K562 (cell line): ENCODE measurements around the gene POP7. TPM values are rescaled to one million over a fixed set of nuclear protein-coding genes. Genes with fewer than 3 reads are reported as not detected.

ENCODE experiments used
- ATAC-seq: fragments of 200-7000 bp; cut with Tn5 transposase; 3 replicates; pipeline ENCODE4 v1.9.1; 2020; ENCODE audit warnings: moderate library complexity
- BruUV-seq: library from RNA; stranded (reverse); fragments of 400-500 nt; replicated peaks from 2 replicates; lab custom pipeline; 2021; lab: Mats Ljungman, UMichigan
- CTCF ChIA-PET: fragments of 300-600 bp; formaldehyde crosslinking; extraction: SDS; loops from one replicate; lab custom pipeline; 2021; ENCODE audit warnings: low intra/inter-chr PET ratio; lab: Yijun Ruan, JAX
- POLR2A ChIA-PET: fragments of 300-600, 350-650 bp; sonication (Branson Sonifier 250); formaldehyde crosslinking; extraction: SDS; loops from one replicate; lab custom pipeline; 2021; ENCODE audit warnings: antibody characterized with exemption, inconsistent platforms; lab: Yijun Ruan, JAX
- DNase-seq, 4 experiments: peaks; one replicate each; pipeline versions ENCODE4 v3.0.0 to v3.0.0-alpha.2; 2011 to 2018; ENCODE audit warnings: low spot score in 3 of 4, mixed read lengths in 3 of 4; ENCODE audit errors: extremely low read depth in 1 of 4
- FAIRE-seq: peaks from 2 replicates; lab custom pipeline; 2011; peaks lifted over from hg19 to GRCh38; lab: Jason Lieb, UNC
- H2AFZ ChIP-seq: 2 replicates; pipeline ENCODE4 v1.6.0; 2011; ENCODE audit warnings: low read depth, low read length, control low read depth, inconsistent platforms
- H3K27ac ChIP-seq: fragments of 200-600 bp; 3 replicates; pipeline ENCODE4 v1.8.0; 2011; ENCODE audit warnings: low read depth, mild to moderate bottlenecking, control low read depth, inconsistent platforms, low read length, moderate library complexity, mixed read lengths; ENCODE audit errors: extremely low read depth
- H3K27me3 ChIP-seq, 2 experiments: fragments of 300-600 bp in 1 of 2; 2 replicates in 1 of 2; 3 replicates in 1 of 2; pipeline versions ENCODE4 v1.6.0 to v1.8.0; 2011; ENCODE audit warnings: inconsistent platforms in 2 of 2, low read length in 2 of 2, mild to moderate bottlenecking in 1 of 2, mixed read lengths in 1 of 2, moderate library complexity in 1 of 2; ENCODE audit not compliant: control insufficient read depth in 2 of 2, insufficient read depth in 2 of 2
- H3K36me3 ChIP-seq: fragments of 300-600 bp; 3 replicates; pipeline ENCODE4 v1.8.0; 2011; ENCODE audit warnings: mild to moderate bottlenecking, low read length, inconsistent platforms; ENCODE audit not compliant: control insufficient read depth, insufficient read depth
- H3K4me1 ChIP-seq, 2 experiments: fragments of 200-600 bp in 1 of 2; replicated peaks in 1 of 2; 2 replicates in 1 of 2; 3 replicates in 1 of 2; pipeline versions ENCODE4 v1.5.1 to v1.8.0; 2011; ENCODE audit warnings: inconsistent platforms in 2 of 2, low read length in 2 of 2, mild to moderate bottlenecking in 1 of 2, mixed read lengths in 1 of 2, moderate library complexity in 1 of 2; ENCODE audit not compliant: control insufficient read depth in 2 of 2, insufficient read depth in 2 of 2
- H3K4me2 ChIP-seq: 2 replicates; pipeline ENCODE4 v1.6.1; 2011; ENCODE audit warnings: low read length, control low read depth, inconsistent platforms, mixed read lengths; ENCODE audit not compliant: insufficient read depth
- H3K4me3 ChIP-seq: fragments of 200-600 bp; sonication (generic), shearing (Covaris generic); 2 replicates; pipeline ENCODE4 v1.5.1; 2016; ENCODE audit warnings: control low read depth, inconsistent platforms
- H3K79me2 ChIP-seq: fragments of 200-600 bp; 3 replicates; pipeline ENCODE4 v1.8.0; 2011; ENCODE audit warnings: low read length, inconsistent platforms; ENCODE audit not compliant: control insufficient read depth, insufficient read depth
- H3K9ac ChIP-seq, 2 experiments: 2 replicates each; pipeline versions ENCODE4 v1.6.0 to v1.6.1; 2011; ENCODE audit warnings: low read depth in 2 of 2, low read length in 2 of 2, control low read depth in 1 of 2, inconsistent platforms in 1 of 2, mild to moderate bottlenecking in 1 of 2, mixed read lengths in 1 of 2; ENCODE audit not compliant: insufficient read depth in 1 of 2
- H3K9me1 ChIP-seq: one replicate; pipeline ENCODE4 v1.6.0; 2011; ENCODE audit warnings: inconsistent platforms, mild to moderate bottlenecking, low read length, moderate library complexity; ENCODE audit not compliant: control insufficient read depth, insufficient read depth
- H3K9me3 ChIP-seq: replicated peaks from 2 replicates; pipeline ENCODE4 v1.5.1; 2011; ENCODE audit warnings: low read depth, low read length, inconsistent platforms; ENCODE audit not compliant: control insufficient read depth, insufficient read depth
- H4K20me1 ChIP-seq: replicated peaks from 2 replicates; pipeline ENCODE4 v1.6.1; 2011; ENCODE audit warnings: low read length, inconsistent platforms, mixed read lengths; ENCODE audit not compliant: control insufficient read depth, insufficient read depth
- E2F8 ChIP-seq: fragments of 450-650 bp; IDR thresholded peaks from 2 replicates; pipeline ENCODE4 v1.7.1; 2018; ENCODE audit warnings: mild to moderate bottlenecking, low read depth; ENCODE audit not compliant: partially characterized antibody
- ESRRA ChIP-seq: fragments of 450-650 bp; IDR thresholded peaks from 2 replicates; pipeline ENCODE4 v1.6.1; 2014; ENCODE audit warnings: low read depth, mild to moderate bottlenecking, moderate library complexity, borderline replicate concordance
- GABPA ChIP-seq: fragments of 200-800 bp; sonication (Bioruptor generic); conservative IDR thresholded peaks from 2 replicates; pipeline ENCODE4 v1.6.1; 2016; ENCODE audit warnings: low read depth, missing genetic modification characterization, missing compliant biosample characterization
- HBP1 ChIP-seq: fragments of 450-650 bp; formaldehyde crosslinking; IDR thresholded peaks from 2 replicates; pipeline ENCODE4 v1.4.0; 2022; ENCODE audit warnings: missing genetic modification characterization
- HES1 ChIP-seq: fragments of 450-650 bp; IDR thresholded peaks from 2 replicates; pipeline ENCODE4 v1.6.1; 2016; ENCODE audit warnings: low read depth, mild to moderate bottlenecking, moderate library complexity
- HMGN3 ChIP-seq: IDR thresholded peaks from 2 replicates; pipeline ENCODE4 v1.6.1; 2011; ENCODE audit warnings: borderline replicate concordance, low read depth, mild to moderate bottlenecking, mixed read lengths, low read length; ENCODE audit not compliant: insufficient read length; ENCODE audit errors: extremely low read depth
- MTF1 ChIP-seq: fragments of 250-450 bp; sonication (Bioruptor Pico); IDR thresholded peaks from 2 replicates; pipeline ENCODE4 v1.9.0; 2021; ENCODE audit warnings: moderate library complexity, mild to moderate bottlenecking, inconsistent platforms, borderline replicate concordance
- PRMT5 ChIP-seq: sonication (generic); formaldehyde crosslinking; IDR thresholded peaks from 2 replicates; pipeline ENCODE4 v1.5.0; 2020; ENCODE audit warnings: missing genetic modification reagents
- SIN3A ChIP-seq, 2 experiments: fragments of 150-350 bp in 1 of 2; IDR thresholded peaks; 2 replicates each; pipeline ENCODE4 v1.6.1; 2011 to 2016; ENCODE audit warnings: borderline replicate concordance in 2 of 2, low read depth in 2 of 2, low read length in 2 of 2, mild to moderate bottlenecking in 2 of 2, moderate library complexity in 2 of 2; ENCODE audit not compliant: control insufficient read depth in 1 of 2
- SMAD4 ChIP-seq: fragments of 250-450 bp; sonication (Bioruptor Pico); conservative IDR thresholded peaks from 2 replicates; pipeline ENCODE4 v1.8.0; 2021; ENCODE audit warnings: inconsistent platforms, mild to moderate bottlenecking, moderate library complexity
- TBP ChIP-seq: optimal IDR thresholded peaks from 2 replicates; pipeline ENCODE3; 2011; ENCODE audit warnings: low read depth, low read length, improper control_type of control experiment
- ZNF224 ChIP-seq: sonication (generic); formaldehyde crosslinking; IDR thresholded peaks from 2 replicates; pipeline ENCODE4 v1.8.0; 2022; ENCODE audit warnings: mild to moderate bottlenecking, missing genetic modification reagents
- WGBS: fragments of 100-300 bp; shearing (Covaris generic); methylation state at CpG from one replicate; pipeline ENCODE4 v1.1.6; 2016; ENCODE audit warnings: low coverage, mixed read lengths; ENCODE audit not compliant: insufficient coverage; ENCODE audit errors: missing lambda C conversion rate; 5-methylcytosine and 5-hydroxymethylcytosine counted together
- in situ Hi-C: fragments of 300-500 bp; cut with MboI; formaldehyde crosslinking; loops from 4 replicates; pipeline ENCODE4 v1.15.0; 2018; ENCODE audit warnings: inconsistent platforms, mixed read lengths
- intact Hi-C: fragments of 100-400 bp; cut with micrococcal nuclease; formaldehyde crosslinking; loops from 2 replicates; pipeline ENCODE4 v1.14.2; 2022
- polyA plus RNA-seq, 8 experiments: library from polyadenylated mRNA; depleted of rRNA in 4 of 8; stranded (reverse) in 5 of 8; unstranded in 3 of 8; fragments of >200 nt; fragmentation: Nextera tagmentation in 2 of 8; fragmentation: Illumina TruSeq in 1 of 8; extraction: Ambion mirVana in 2 of 8; extraction: Trizol in 1 of 8; gene quantifications; 2 replicates each; pipeline versions ENCODE4 v1.2.1 to v1.2.3, GENCODE V29; 2011 to 2014; ENCODE audit warnings: inconsistent platforms in 1 of 8, missing spikeins in 1 of 8
- total RNA-seq, 7 experiments: library from RNA; depleted of rRNA in 6 of 7; stranded (reverse); fragments of >200 nt in 6 of 7; fragmentation: Illumina TruSeq in 2 of 7; extraction: Trizol in 2 of 7; gene quantifications; 2 replicates each; pipeline versions ENCODE4 v1.2.1 to v1.2.3, GENCODE V29; 2011 to 2021; ENCODE audit warnings: low replicate concordance in 1 of 7

POP7 gene
- total and polyA plus RNA-seq, 9 of the 15 experiments (the other 6 are each of a cell fraction or from before 2014, with no cell fraction given) = 11.5 to 163 (median 68.9) TPM

- TF ChIP-seq E2F8 = peak; percentile 48
- peak; percentile 73 for TF ChIP-seq HMGN3
- TF ChIP-seq HES1 = no peak
- peak; percentile 100 for TF ChIP-seq SMAD4 (CRISPR knock-in tag)
Measured at GRCh38 chr7:100673302-100673941, 32.5 kb upstream of the POP7 start, which contains the start of gene GNB2 (continued).

GRCh38 chr7:100673942-100674410, 31.9 kb upstream of the POP7 start:
- Histone ChIP-seq H3K27ac (peak overlapping the region; percentile 98), H3K4me2 (peak overlapping the region; percentile 88), H3K9me1 (no peaks in the 10 kb centered on the region), H2AFZ (peak overlapping the region; percentile 89), H3K4me3 (peak overlapping the region; percentile 99), H4K20me1 (peaks cover 11% of the 10 kb centered on the region; the same call in 1 of the 2 replicates), H3K79me2 (peaks cover 46% of the 10 kb centered on the region), H3K4me1 (peaks cover 0 to 60% of the 10 kb centered on the region in 2 experiments; a peak in 4 of 5 replicates), H3K27me3 (no peaks in the 10 kb centered on the region), H3K9ac (peak overlapping the region; percentile 93 to 98), H3K36me3 (peaks cover 27% of the 10 kb centered on the region; the same call in 2 of the 3 replicates), H3K9me3 (no peaks in the 10 kb centered on the region)
- CTCF ChIA-PET = interaction anchor here (0.6 to 0.7 kb wide), 2 partner anchors 13 to 69 kb away, joined by 3 to 4 read pairs; no protein-coding TSS in a partner anchor
- in situ Hi-C loops (no loop called here), intact Hi-C loops (loop anchor here (1.0 to 5.0 kb wide), 4 partner anchors 33 to 69 kb away; partner anchors contain the start of genes MOSPD3 and TFR2)
- FAIRE-seq (no peak), DNase-seq (peak; percentile 65 to 71 (median 68)), ATAC-seq (peak; percentile 4)
- no TSS peak for BruUV-seq
- POLR2A ChIA-PET = interaction anchor here (1.0 to 1.4 kb wide), 2 partner anchors 31 to 34 kb away, joined by 4 to 5 read pairs; no protein-coding TSS in a partner anchor
- 2% methylated on average over 31 of the region's 34 CpGs for WGBS
- no peak for TF ChIP-seq ZNF224 (CRISPR knock-in tag)
- TF ChIP-seq MTF1 (CRISPR knock-in tag) = no peak
- TF ChIP-seq HBP1 = no peak
- 0 out of 2 replicates have a peak, but pooled peaks have one; percentile 13 for TF ChIP-seq PRMT5 (CRISPR knock-in tag)
- TF ChIP-seq TBP = no peak
- peak; percentile 7 for TF ChIP-seq SMAD4 (CRISPR knock-in tag)
- 0 out of 2 replicates have a peak, but pooled peaks have one; percentile 0 for TF ChIP-seq ESRRA
- peak; percentile 58; the same call in 1 of the 2 replicates for TF ChIP-seq GABPA (tag)
- 0 out of 4 replicates have a peak, but pooled peaks have one; percentile 37 to 65 for TF ChIP-seq SIN3A (IDR thresholded peaks at IDR 0.05; ENCODE audit: borderline replicate concordance in 2 of 2, control insufficient read depth in 1 of 2, low read depth in 2 of 2, low read length in 2 of 2)
